ENCODE measurements around the gene CELA3A.

GRCh38 chr1:21966247-21967000 is 35.0 kb upstream of the CELA3A start:
- TF ChIP-seq FOXK2 (IDR thresholded peaks at IDR 0.05) (no peak), CTCF (CRISPR knock-in tag; IDR thresholded peaks at IDR 0.05) (no peak), TAF1 (CRISPR knock-in tag; IDR thresholded peaks at IDR 0.05) (no peak), NR2F2 (IDR thresholded peaks at IDR 0.05; ENCODE audit: borderline replicate concordance, low read depth) (no peak), POLR2A (IDR thresholded peaks at IDR 0.05; ENCODE audit: insufficient read depth in 1 of 2, low read depth in 2 of 2, low read length in 2 of 2) (no peak), NFE2L1 (CRISPR knock-in tag; IDR thresholded peaks at IDR 0.05; ENCODE audit: borderline replicate concordance) (no peak), SIX4 (CRISPR knock-in tag; IDR thresholded peaks at IDR 0.05) (no peak)
